ENCODE results near the gene FARS2.

FARS2 gene

DNA sequence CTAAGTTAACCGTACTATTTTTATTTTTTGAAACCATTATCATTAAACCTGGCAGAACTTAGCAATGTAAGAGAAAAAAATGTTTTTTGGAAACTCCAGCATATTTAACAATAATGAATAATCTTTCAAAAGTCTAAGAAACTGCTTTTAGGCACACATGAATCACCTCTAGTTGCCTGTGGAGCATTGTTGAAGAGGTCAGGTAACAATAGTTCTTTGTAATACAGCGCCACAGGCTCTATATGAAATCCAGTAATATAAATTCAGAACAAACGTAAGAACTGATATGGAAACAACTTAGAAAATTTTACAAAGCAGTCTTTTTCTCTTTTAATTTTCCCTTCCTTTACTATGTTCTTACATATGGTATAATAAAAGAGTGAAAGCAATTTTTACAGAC is 10.9 kb upstream of the FARS2 start:
- no peak for DNase-seq

DNA sequence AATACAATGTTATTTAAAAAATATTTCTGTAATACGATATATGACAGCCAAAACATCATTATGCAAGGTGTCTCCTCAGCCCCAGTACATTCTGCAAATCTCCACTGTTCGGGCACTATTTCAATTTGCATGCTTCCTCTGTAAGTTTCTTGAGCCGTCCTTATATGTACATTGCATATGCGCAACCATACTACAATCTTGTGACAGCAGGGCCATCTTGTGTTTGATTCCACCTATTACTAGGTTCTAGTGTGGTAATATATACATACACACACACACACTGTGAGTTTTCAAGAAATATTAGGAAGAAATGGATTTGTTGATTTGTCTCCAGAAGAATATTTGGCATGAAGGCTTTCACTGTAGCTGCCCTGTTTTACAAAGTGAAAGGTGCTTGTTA is 10.4 kb upstream of the FARS2 start:
- DNase-seq, result no peak

DNA sequence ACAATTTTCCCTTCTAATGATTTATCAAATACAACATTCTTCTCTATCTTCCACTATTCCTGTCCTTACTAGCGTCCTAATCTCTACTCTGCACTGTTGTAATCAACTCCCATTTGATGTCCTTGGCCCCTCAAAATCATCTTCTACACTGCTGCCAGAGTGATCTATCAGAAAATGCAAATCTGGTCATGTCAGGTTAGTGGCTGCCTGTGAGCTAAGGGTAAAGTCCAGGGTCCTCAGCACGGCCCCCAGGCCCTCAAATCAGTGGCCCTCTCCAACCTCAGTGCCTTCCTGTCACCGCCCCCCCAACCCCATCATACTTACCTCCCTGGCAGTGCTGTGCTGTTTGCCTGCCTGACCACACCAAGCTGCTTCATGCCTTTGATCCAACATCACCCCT is 4.4 kb upstream of the FARS2 start:
- DNase-seq, result no peak

DNA sequence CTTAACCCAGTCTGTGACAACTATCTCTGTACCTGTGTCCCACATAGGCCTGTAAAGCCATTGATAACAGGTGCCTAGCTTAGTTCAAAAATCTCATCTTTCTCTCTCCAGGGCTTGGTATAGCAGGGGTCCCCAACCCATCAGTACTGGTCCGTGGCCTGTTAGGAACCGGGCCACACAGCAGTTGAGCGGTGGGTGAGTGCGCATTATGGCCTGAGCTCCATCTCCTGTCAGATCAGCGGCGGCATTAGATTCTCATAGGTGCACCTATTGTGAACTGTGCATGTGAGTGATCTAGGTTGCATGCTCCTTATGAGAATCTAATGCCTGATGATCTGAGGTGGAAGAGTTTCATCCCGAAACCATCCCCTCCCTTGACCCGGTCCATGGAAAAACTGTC is 3.9 kb upstream of the FARS2 start:
- no peak for DNase-seq

DNA sequence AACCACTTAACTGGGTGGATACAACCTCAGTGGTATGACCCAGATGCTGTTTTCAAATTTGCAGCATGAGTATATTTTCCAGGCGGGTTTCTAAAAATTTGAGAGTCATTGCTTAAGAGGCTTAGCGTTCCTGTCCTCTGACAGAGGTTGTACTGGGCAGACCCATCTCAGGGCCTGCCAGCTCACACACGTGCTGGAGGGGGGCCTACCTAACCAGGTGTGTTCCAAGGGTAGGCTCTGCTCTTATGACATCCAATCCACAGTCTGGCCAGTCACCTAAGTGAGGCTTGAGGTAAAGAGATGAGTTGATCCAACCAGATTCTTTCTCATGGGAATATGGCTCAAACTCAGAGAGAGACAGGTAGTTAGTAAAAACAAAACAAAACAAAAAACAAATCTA is 1.9 kb upstream of the FARS2 start:
- DNase-seq, result no peak

DNA sequence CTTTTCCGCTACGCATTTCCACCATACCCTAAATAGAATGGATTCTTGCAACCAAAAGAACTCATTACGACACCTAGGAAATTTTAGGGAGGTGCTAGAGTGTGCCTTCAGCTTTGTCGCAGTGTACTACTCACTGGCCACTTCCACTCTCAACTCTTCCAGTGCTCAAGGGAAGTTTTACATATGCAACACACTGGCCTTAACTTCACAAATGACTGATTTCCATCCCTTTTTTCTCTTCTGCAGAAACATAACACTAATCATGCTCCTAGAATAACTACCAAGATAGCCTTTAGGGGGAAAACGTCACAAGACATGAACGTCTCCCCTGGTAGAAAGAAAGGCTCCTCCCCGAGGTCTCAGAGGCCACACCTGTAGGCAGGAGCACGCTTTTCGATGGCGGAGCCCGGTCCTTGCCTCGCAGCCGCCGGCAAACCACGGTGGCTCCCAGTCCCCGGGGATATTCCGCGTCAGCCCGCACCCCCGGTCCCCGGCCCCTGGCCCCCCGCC is 1.1 kb upstream of the FARS2 start:
- DNase-seq, result no peak

DNA sequence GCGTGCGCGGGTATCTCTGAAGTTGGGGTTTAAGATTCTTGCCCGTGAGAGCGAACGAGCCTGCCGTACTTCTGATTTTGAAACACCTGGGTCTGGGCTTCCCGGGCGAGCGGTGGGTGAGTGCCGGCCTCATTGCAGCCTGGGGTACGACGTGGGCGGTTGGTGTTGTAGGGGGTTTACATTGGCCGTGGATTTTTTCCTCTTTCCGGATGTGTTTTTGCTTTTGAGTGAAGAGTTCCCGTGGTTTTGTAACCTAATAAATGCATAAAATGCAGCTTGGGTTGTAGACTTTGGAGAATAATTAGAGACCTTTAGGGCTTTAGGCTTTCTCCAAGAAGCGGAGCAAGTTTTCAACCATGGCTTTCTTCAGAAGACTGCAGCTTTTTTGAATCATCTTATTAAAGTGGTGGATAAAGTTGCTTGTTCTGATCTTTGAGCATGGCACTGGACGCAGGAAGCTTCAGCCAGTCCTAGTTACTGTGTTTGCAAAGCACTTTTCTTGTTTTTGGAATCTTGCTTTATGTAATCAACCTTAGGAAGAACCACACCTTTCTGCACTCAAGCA is 314 bp downstream of the FARS2 start:
- DNase-seq, result no peak

DNA sequence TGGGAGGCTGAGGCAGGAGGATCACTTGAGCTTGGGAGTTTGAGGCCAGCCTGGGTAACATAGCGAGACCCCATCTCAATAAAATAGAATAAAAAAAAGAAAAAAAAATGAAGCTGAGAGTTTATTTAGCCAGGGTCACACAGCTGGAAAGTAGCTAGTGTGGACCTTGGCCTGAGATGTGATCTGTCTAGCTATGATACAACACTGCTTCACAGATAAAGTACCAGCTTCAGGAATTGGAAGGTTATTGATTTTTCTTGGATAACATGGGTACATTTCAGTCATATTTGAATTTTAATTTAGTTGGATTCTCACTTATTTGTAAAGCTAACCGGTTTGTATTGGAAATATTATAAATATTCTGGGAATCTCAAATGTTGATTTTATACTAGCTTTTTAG is 5.1 kb downstream of the FARS2 start:
- DNase-seq, result no peak

DNA sequence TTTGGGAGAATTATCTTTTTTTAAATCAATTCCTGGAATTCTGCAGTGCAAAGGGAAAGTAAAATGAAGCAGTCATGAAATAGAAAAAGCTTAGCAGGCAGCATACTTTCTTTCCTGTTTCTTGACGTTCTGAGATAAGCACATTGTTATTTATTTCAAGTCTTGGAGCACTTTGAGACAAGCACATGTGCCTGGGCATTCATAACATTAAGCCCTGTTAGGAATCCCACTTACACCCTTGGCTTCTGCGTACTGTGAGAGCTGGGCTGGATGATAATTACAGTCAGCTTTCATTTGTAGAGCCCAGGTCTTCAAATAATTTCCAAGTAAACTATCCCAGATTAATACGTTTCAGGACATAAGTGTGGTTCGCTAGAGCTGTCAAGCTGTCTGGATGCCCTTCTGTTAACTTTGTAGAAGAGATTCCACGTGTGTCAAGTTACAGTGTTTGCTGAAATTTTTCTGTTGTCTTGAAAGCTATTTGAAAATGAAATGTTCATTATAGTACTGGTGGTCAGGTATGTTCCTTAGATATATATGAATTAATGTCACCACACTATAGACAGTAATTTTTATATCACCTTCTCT is 8.9 kb downstream of the FARS2 start:
- no peak for DNase-seq

DNA sequence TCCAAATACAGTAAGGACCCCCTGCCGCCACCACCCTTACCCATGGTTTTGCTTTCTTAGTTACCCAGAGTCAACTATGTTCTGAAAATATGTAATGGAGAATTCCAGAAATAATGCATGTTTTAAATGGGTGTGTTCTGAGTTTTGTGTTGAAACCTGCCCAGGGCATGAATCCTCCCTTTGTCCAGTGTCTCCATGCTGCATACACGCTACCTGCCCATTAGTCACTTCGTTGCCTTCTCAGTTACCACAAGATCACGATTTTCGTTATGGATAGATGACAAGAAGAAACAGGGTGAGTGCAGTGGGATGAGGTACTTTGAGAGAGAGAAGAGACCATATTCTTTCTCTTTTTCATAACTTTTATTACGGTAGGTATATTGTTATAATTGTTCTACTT is 10.6 kb downstream of the FARS2 start:
- no peak for DNase-seq

DNA sequence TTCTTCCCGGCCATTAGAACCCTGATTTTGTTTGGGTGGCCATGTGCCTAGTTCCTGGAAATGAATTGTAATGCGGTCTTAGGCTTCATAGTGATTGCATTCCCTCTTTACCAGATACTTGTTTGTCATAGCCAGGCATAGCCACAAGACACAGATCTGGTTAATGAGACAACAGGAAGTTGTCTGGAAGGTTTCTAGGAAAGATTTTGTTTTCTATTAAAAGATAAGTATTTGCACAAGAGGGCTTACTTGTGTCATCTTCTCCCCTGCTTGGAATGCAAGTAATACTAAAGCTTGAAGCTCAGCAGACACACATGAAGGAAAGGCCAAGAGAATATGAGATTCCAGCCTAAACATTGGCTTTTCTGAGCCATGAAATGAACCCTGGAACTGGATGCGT is 12.9 kb downstream of the FARS2 start:
- no peak for DNase-seq

DNA sequence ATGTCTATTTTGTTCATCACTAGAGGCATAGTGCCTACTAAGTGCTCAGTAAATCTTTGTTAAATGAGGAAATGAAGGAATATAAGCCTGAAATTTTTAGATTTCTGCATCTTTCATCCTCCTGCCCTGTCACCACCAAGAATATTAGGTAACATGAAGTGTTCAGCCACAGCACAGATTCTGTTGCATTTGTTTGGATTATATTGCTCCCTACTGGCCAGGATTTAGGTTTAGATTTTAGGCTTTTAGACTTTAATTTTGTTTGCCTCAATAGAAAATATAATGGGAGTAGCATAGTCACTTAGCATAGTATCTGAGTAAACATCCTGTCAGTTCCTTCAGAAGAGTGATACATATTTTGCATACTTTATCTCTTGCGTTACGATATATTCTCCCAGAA is 14.2 kb downstream of the FARS2 start:
- no peak for DNase-seq

DNA sequence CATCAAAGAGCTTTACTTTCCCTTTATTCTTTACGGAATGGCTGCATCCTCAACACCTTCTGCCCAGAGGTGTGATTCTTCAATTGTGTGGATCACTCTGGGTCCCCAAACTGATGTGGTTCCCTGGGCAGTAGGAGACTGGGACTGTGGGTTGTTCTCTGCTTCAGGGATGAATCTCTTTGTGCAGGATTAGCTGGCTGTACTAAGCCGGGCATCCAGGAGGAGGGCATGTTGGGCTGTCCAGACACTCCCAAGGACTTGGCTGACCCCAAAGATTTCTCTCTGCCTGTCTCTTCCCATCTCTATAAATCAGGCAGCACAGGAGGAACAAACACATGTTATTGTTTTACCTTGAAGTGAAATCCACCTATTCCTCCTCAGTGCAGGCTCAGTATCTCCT is 15.3 kb downstream of the FARS2 start:
- DNase-seq, result no peak

DNA sequence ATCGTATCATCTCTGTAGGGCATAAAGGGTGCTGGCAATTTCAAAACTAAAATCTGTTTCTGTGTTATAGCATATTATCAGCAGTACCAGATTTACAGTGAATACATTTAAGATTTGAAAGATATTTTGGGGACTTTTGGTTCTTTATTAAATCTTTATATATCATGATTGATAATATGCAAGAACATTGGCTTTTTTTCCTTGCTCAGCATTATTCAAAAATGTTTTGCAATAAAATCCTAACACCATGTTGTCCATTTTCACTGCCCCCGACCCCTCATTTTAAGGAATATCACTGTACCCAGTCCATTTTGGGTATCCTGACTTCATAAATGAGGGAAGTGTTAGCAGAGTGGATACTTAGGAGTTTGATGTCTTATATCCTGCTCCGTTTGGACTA is 16.3 kb downstream of the FARS2 start:
- DNase-seq, result no peak

DNA sequence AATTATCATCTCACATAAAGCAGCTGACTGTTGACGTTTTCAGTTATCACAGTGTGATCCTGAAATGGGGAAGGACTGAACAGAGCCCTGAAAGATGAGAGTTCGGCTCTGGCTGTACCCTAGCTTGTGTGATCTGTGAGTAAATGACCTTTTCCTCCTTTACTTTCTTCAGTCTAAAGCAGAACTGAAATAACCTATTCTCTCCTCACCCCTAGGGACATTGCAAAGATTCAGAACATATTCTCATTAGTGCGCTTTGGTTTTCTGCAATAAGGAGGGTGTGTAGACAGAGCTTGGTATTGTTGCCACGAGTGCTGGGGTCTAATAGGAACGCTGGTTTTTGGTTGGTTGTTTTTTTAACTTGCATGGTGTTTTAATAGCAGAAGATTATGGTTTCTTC is 16.7 kb downstream of the FARS2 start:
- no peak for DNase-seq

DNA sequence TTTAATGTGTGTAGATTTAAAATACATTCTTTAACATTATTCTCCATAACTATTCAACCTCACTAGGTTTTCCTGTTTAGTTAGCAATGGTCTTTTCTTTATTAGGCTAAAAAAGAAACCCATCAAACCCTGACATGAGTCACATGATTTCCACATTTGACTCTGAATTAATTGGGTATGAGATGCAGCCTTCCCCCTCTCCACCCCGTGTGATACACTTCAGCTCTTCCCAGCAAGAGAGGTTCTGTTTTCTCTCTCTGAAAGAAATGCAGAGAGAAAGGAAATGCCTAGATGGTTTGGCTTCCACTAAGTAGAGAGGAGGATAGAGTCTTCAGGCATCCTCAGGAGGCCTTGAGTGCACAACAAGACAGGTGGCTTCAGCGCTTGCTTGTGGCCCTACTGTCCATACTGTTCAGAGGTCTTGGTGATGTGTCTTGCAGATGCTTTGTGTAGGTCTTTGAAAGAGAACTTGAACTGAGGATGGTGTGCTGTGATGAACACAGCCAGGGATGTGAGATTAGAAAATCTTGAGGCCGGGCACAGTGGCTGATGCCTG is 17.3 kb downstream of the FARS2 start:
- DNase-seq, result no peak

DNA sequence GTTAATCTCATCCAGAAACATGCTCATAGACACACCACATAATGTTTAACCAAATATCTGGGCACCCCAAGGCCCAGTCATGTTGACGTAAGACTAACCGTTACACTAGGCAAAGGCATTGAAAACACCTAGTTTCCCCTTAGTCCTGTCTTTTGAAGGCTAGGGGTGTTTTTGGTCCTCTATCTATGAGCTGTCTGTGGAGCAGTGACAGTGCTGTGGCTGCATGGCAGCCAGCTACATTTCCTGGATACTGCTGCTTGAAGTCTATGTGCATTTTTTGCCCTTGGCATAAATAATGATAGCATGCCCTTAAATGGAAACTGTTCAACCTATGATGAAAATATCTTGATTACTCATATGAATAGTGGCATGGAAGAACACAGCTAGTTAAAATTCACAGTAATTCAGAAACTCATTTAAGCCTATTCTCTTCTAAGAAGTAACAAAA is 18.6 kb downstream of the FARS2 start:
- no peak for DNase-seq

DNA sequence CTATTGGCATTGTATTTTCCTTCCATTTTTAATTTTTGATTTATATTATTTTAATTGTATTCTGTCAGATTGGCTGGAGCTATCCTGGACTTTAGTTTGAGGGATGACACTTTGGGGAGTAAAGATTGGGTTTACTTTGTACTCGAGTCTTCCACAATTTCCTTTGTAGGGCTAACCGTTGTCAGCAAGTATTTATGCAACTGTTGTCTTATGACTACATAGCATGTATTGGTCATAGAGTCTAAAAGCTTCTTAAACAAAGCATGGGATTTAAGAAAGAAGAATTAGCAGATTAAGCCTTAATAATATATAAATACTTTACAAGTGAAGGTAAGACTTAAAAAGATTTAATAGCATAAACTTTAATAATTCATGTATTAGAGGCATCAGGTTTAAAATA is 19.6 kb downstream of the FARS2 start:
- no peak for DNase-seq

DNA sequence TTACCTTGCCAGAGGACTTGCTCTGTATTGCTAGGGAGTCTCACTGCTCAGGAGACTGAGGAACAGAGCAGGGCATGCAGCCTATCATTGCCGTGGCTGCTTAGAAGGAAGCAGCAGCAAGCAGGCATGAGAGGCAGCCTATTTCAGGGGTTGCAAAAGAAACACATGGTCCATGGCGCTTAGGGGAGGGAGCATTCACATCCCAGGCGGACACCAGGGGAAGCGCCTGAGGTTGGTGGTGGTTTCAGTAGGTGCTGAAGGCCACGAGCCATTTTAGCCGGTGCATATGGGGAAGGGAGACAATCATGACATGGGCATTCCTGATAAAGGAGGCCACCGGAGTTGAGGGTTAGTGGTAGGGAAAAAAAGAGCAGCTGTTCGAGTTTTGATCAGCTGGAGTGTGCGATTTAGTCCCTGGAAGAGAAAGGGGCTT is 20.9 kb downstream of the FARS2 start:
- DNase-seq, result no peak

DNA sequence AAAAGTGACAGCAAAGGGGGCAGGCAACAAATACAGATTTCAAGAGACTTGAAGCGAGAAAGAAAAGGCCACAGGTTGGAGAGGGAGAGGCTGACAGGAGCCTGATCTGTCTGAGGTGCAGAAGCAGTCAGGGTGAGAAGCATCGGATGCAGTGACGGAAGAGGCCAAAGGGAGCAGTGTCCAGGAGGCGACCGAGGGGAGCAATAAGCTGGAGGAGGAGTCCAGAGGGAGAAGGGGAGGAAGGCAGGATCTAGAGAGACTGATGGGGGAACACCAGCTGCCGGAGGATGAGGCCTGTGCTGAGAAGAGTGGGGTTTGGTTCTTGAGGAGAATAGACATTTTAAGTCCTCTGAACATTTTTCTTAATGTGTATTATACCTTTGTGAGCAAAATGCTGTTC is 23.8 kb downstream of the FARS2 start:
- DNase-seq, result no peak

DNA sequence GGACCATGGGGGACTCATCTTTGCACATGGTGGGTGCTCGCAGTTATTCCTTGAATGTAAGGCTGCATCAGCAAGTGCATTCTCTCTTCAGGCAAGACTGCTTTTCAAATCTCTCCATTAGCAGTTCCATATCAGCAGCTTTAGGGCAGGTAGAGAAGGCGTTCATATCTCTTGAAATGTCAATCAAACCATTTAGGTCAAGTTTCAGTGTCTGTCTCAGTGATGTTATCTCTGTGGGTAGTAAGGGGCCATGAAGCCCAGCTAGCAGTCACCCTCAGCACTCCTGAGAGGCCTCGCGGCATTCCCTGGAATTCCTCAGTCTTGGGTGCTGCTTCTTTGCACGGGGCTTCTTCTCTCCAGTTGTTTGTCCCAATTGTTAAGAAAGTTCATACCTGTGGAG is 24.2 kb downstream of the FARS2 start:
- no peak for DNase-seq

DNA sequence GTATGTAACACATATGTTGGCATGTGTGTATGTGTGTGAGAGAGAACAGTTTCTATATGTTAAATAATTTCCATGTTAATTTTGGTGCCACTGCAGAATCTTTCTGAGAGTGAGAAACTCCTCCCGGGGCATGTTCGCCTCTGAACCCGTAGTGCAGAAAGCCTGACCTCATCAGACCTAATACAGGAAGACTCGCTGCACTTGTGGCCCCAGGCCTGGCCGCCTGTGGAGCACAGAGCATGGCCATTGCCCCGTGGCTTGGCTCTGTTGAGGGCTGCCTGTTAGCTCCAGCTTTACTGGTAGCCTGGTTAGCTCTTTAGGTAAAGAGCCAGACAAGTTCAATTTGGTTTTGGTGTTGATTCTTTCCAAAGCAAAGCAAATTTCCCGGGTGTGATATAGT is 25.5 kb downstream of the FARS2 start:
- DNase-seq, result no peak

DNA sequence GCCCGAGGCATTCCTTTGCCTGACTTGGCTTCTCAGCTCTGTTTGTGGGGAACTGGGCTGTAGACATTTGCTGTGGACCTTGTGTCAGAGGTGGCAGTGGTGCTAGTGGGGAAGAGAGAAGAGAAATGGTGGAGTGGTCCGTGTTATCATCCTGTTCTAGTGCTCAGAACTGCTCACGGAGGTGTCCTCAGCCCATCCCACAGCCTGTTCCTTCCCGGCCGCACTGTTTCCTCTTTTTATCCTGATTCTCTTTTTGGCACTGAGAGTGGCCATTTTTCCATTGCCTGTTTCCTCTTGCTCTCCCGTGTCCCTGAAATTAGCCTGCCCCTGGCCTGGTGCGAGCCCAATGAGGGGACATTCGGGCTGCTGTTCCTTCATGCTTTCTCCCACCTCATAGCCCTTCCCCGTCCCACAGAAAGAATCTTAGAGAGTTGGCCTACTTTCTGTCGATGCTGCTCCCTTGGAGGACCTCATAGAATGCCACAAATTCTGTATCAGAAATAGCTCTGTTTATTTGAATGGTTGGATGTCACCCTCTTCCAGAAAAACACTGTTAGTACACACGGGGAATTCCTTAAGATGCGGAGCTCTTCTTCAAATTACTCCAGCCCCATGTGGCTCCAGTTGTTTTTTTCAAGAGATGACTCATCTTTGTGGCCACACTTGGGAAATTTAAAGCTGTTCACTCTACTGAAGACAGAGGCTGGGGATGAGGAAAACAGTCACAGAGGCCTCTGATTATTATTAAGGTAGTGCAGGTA is 26.1 kb downstream of the FARS2 start:
- DNase-seq, result no peak

DNA sequence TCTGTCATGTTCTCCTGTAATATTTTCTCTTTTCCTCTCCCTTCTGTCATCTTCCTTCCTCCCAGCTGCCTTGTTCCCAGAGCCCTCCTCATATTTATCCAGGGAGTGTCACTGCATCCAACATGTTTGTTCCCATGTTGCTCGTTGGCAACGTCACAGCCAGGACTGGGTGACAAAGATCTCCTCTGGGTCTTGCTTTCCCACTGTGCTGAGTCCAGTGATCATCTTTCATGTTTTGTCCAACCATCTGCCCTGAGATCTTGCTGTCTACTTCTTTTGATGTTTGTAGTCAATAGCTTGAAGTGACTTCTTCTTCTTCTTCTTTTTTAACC is 26.6 kb downstream of the FARS2 start:
- DNase-seq, result no peak

Data from femur (tissue), 1 donor.